Neuronal stem cell (in vitro differentiated cells): Measurements from ENCODE around the gene SZRD1.
A peak's percentile ranks its signal among the peaks of the same experiment; 100 is the strongest.
"Not testable (repeated sequence)": the region's sequence is repeated elsewhere in the genome, so short reads cannot be mapped to it uniquely, and the experiment has no call there.

Source experiments
- DNase-seq: peaks from one replicate; pipeline ENCODE4 v3.0.0-alpha.2; 2013; ENCODE audit warnings: low spot score
- H2AFZ ChIP-seq: one replicate; pipeline ENCODE4 v1.6.1; 2013; ENCODE audit warnings: mild to moderate bottlenecking, low read length, inconsistent platforms
- H2AK5ac ChIP-seq: 2 replicates; pipeline ENCODE4 v1.6.1; 2013; ENCODE audit warnings: low read depth, mild to moderate bottlenecking, inconsistent platforms, low read length, moderate library complexity, mixed read lengths
- H2BK120ac ChIP-seq: 2 replicates; pipeline ENCODE4 v1.6.1; 2013; ENCODE audit warnings: low read depth, mild to moderate bottlenecking, inconsistent platforms, low read length, moderate library complexity, mixed read lengths
- H2BK12ac ChIP-seq: one replicate; pipeline ENCODE4 v1.6.1; 2013; ENCODE audit warnings: low read length, inconsistent platforms
- H2BK15ac ChIP-seq: 2 replicates; pipeline ENCODE4 v1.6.1; 2013; ENCODE audit warnings: mild to moderate bottlenecking, low read length, inconsistent platforms, mixed read lengths
- H2BK5ac ChIP-seq: one replicate; pipeline ENCODE4 v1.6.1; 2013; ENCODE audit warnings: inconsistent platforms, mild to moderate bottlenecking, low read length, moderate library complexity
- H3K14ac ChIP-seq: one replicate; pipeline ENCODE4 v1.6.1; 2013; ENCODE audit warnings: low read length, inconsistent platforms
- H3K18ac ChIP-seq: 2 replicates; pipeline ENCODE4 v1.6.1; 2013; ENCODE audit warnings: low read length, inconsistent platforms
- H3K23ac ChIP-seq: 2 replicates; pipeline ENCODE4 v1.6.1; 2013; ENCODE audit warnings: low read depth, mild to moderate bottlenecking, mixed read lengths, low read length, inconsistent platforms; ENCODE audit not compliant: poor library complexity
- H3K27ac ChIP-seq: replicated peaks from 3 replicates; pipeline ENCODE4 v1.5.1; 2013; ENCODE audit warnings: low read length, inconsistent platforms
- H3K27me3 ChIP-seq, 3 experiments: 2 replicates each; pipeline ENCODE4 v1.6.1; 2013; ENCODE audit warnings: low read length in 3 of 3, mild to moderate bottlenecking in 2 of 3, inconsistent platforms in 1 of 3, low read depth in 1 of 3, mixed read lengths in 1 of 3, moderate library complexity in 1 of 3; ENCODE audit not compliant: control insufficient read depth in 3 of 3, insufficient read depth in 3 of 3
- H3K36me3 ChIP-seq, 2 donors: replicated peaks in 1 of 2; 2 replicates each; pipeline ENCODE4 v1.6.1; 2013; ENCODE audit warnings: low read length in 2 of 2; ENCODE audit not compliant: control insufficient read depth in 2 of 2, insufficient read depth in 2 of 2
- H3K4ac ChIP-seq: 2 replicates; pipeline ENCODE4 v1.6.1; 2013; ENCODE audit warnings: inconsistent platforms, mild to moderate bottlenecking, low read length, moderate library complexity
- H3K4me1 ChIP-seq, 2 donors: 1 replicate in 1 of 2; 2 replicates in 1 of 2; pipeline ENCODE4 v1.6.1; 2013; ENCODE audit warnings: low read length in 2 of 2, low read depth in 1 of 2; ENCODE audit not compliant: control insufficient read depth in 2 of 2, insufficient read depth in 1 of 2
- H3K4me2 ChIP-seq: one replicate; pipeline ENCODE4 v1.6.1; 2013; ENCODE audit warnings: mild to moderate bottlenecking, low read length, inconsistent platforms; ENCODE audit not compliant: insufficient read depth, poor library complexity, severe bottlenecking
- H3K4me3 ChIP-seq, 2 donors: 2 replicates each; pipeline ENCODE4 v1.5.1; 2013; ENCODE audit warnings: low read length in 2 of 2, mild to moderate bottlenecking in 2 of 2, inconsistent platforms in 1 of 2, moderate library complexity in 1 of 2
- H3K79me1 ChIP-seq: one replicate; pipeline ENCODE4 v1.6.1; 2013; ENCODE audit warnings: low read depth, mild to moderate bottlenecking, inconsistent platforms, low read length, moderate library complexity
- H3K9ac ChIP-seq: one replicate; pipeline ENCODE4 v1.6.1; 2013; ENCODE audit warnings: mild to moderate bottlenecking, low read depth, low read length, inconsistent platforms; ENCODE audit not compliant: poor library complexity
- H3K9me3 ChIP-seq, 2 donors: replicated peaks in 1 of 2; 2 replicates each; pipeline versions ENCODE3 to v1.6.1; 2013; ENCODE audit warnings: low read length in 2 of 2, mild to moderate bottlenecking in 2 of 2, inconsistent platforms in 1 of 2, low read depth in 1 of 2, mixed read lengths in 1 of 2, moderate library complexity in 1 of 2; ENCODE audit not compliant: control insufficient read depth in 2 of 2, insufficient read depth in 1 of 2
- H4K8ac ChIP-seq: one replicate; pipeline ENCODE4 v1.6.1; 2013; ENCODE audit warnings: low read depth, mild to moderate bottlenecking, inconsistent platforms, low read length, moderate library complexity
- H4K91ac ChIP-seq: one replicate; pipeline ENCODE4 v1.6.1; 2013; ENCODE audit warnings: low read length, low read depth, mild to moderate bottlenecking, inconsistent platforms; ENCODE audit not compliant: poor library complexity
- WGBS, 2 donors: extraction: QIAGEN DNeasy Blood & Tissue Kit; methylation state at CpG; one replicate each; pipeline ENCODE4 v1.1.7; 2013; ENCODE audit warnings: missing lambda C conversion rate in 2 of 2, mixed read lengths in 1 of 2; ENCODE audit not compliant: insufficient read length in 2 of 2, insufficient replicate concordance in 1 of 2; ENCODE audit errors: extremely low coverage in 2 of 2; 5-methylcytosine and 5-hydroxymethylcytosine counted together

The SZRD1 gene

GRCh38 chr1:16354619-16355018 lies 12.4 kb upstream of the SZRD1 start:
- Histone ChIP-seq H3K4me3 (no peak overlapping the region), H4K8ac (no peak overlapping the region), H2AFZ (no peak overlapping the region), H3K27ac (no peak overlapping the region), H3K9ac (no peak overlapping the region), H3K4me2 (no peak overlapping the region), H2BK5ac (no peak overlapping the region), H3K14ac (no peak overlapping the region), H3K79me1 (peaks cover 5% of the 10 kb centered on the region), H2BK120ac (no peak overlapping the region), H2BK12ac (no peak overlapping the region), H3K18ac (no peak overlapping the region), H3K9me3 (no peaks in the 10 kb centered on the region), H3K4me1 (peaks cover 7 to 9% of the 10 kb centered on the region in 2 donors), H3K27me3 (peaks cover 0 to 2% (median 0%) of the 10 kb centered on the region in 3 experiments), H2AK5ac (no peak overlapping the region), H2BK15ac (no peak overlapping the region), H3K36me3 (peaks cover 0 to 1% of the 10 kb centered on the region in 2 donors), H3K4ac (no peak overlapping the region), H3K23ac (no peak overlapping the region), H4K91ac (no peak overlapping the region)
- DNase-seq, result no peak
- no CpG with 5 or more reads among the region's 2 CpGs for WGBS, 2 donors

- Histone ChIP-seq H3K27me3 (peaks cover 0 to 2% (median 0%) of the 10 kb centered on the region in 3 experiments), H2BK12ac (no peak overlapping the region), H2AFZ (no peak overlapping the region), H3K27ac (no peak overlapping the region), H4K8ac (no peak overlapping the region), H2BK15ac (no peak overlapping the region), H2BK5ac (no peak overlapping the region), H3K4me3 (no peak overlapping the region), H3K14ac (no peak overlapping the region), H3K4me1 (peaks cover 5% of the 10 kb centered on the region in 2 donors), H4K91ac (no peak overlapping the region), H3K18ac (no peak overlapping the region), H3K9ac (no peak overlapping the region), H3K23ac (no peak overlapping the region), H3K36me3 (no peaks in the 10 kb centered on the region), H3K9me3 (no peaks in the 10 kb centered on the region), H2AK5ac (no peak overlapping the region), H3K79me1 (peaks cover 4% of the 10 kb centered on the region), H3K4me2 (no peak overlapping the region), H3K4ac (no peak overlapping the region), H2BK120ac (no peak overlapping the region)
- no peak for DNase-seq
- WGBS, 2 donors, result no CpG with 5 or more reads among the region's 3 CpGs
These were observed 10.2 kb upstream of the SZRD1 start for GRCh38 chr1:16356867-16357266.

- H3K36me3 ChIP-seq, H4K91ac ChIP-seq, H3K27ac ChIP-seq, H3K4ac ChIP-seq, H2BK5ac ChIP-seq, H3K4me3 ChIP-seq, H4K8ac ChIP-seq, H3K27me3 ChIP-seq, H2AFZ ChIP-seq, H2AK5ac ChIP-seq, H3K9ac ChIP-seq, H3K14ac ChIP-seq, H3K18ac ChIP-seq, H2BK12ac ChIP-seq, H3K79me1 ChIP-seq, H2BK120ac ChIP-seq, H2BK15ac ChIP-seq, H3K23ac ChIP-seq, H3K9me3 ChIP-seq, H3K4me1 ChIP-seq, H3K4me2 ChIP-seq, DNase-seq: not testable (repeated sequence)
- no CpG with 5 or more reads among the region's 3 CpGs for WGBS, 2 donors
These were observed 1.9 kb upstream of the SZRD1 start for GRCh38 chr1:16365146-16365498.

- Histone ChIP-seq H2BK12ac (no peak overlapping the region), H4K8ac (no peak overlapping the region), H3K27me3 (no peaks in the 10 kb centered on the region), H3K4me3 (peak overlapping the region; percentile 80 to 98), H3K18ac (peak overlapping the region; percentile 99), H2AK5ac (peak overlapping the region; percentile 47), H3K9me3 (no peaks in the 10 kb centered on the region), H3K27ac (peak overlapping the region; percentile 95), H4K91ac (no peak overlapping the region), H3K9ac (peak overlapping the region; percentile 92), H3K36me3 (peaks cover 0 to 13% of the 10 kb centered on the region in 2 donors), H3K4ac (peak overlapping the region; percentile 37), H2AFZ (peak overlapping the region; percentile 90), H3K23ac (peak overlapping the region; percentile 89), H3K79me1 (peaks cover 3% of the 10 kb centered on the region), H2BK5ac (peak overlapping the region; percentile 90), H3K4me2 (peak overlapping the region; percentile 51), H2BK15ac (peak overlapping the region; percentile 75), H3K4me1 (peaks cover 2 to 7% of the 10 kb centered on the region in 2 donors), H3K14ac (peak overlapping the region; percentile 56), H2BK120ac (no peak overlapping the region)
- DNase-seq, result peak; percentile 71
- WGBS, 2 donors, result no CpG with 5 or more reads among the region's 47 CpGs
These were observed 371 bp downstream of the SZRD1 start for GRCh38 chr1:16367258-16367967.
